Prostate gland (tissue), 2 donors: ENCODE measurements around the gene SHROOM3. TPM values are rescaled to one million over a fixed set of nuclear protein-coding genes. Genes with fewer than 3 reads are reported as not detected.

Source experiments
- DNase-seq: peaks from one replicate; pipeline ENCODE4 v3.0.0-alpha.2; 2019; ENCODE audit warnings: low spot score
- H3K27ac ChIP-seq, 2 donors: fragments of 200-600 bp; sonication (generic); 2 replicates each; pipeline ENCODE4 v1.5.1; 2017 to 2019
- H3K27me3 ChIP-seq: fragments of 200-600 bp; sonication (generic); replicated peaks from 2 replicates; pipeline ENCODE4 v1.5.1; 2019; ENCODE audit not compliant: insufficient read depth
- H3K36me3 ChIP-seq, 2 donors: fragments of 200-600 bp; sonication (generic); 1 replicate in 1 of 2; 2 replicates in 1 of 2; pipeline versions ENCODE4 v1.5.1 to v1.8.1; 2017 to 2019
- H3K4me1 ChIP-seq: fragments of 200-600 bp; sonication (generic); replicated peaks from 2 replicates; pipeline ENCODE4 v1.5.1; 2019
- H3K4me3 ChIP-seq, 2 donors: fragments of 200-600 bp; sonication (generic); 2 replicates each; pipeline ENCODE4 v1.5.1; 2017 to 2019
- H3K9me3 ChIP-seq: fragments of 200-600 bp; sonication (generic); 2 replicates; pipeline ENCODE4 v1.5.1; 2017
- CTCF ChIP-seq, 4 experiments: fragments of 200-600 bp in 2 of 4; fragments of 450-650 bp in 2 of 4; sonication (generic) in 2 of 4; IDR thresholded peaks; 1 replicate in 3 of 4; 2 replicates in 1 of 4; pipeline ENCODE4 v1.5.1; 2016 to 2019; ENCODE audit warnings: antibody characterized with exemption in 4 of 4, mild to moderate bottlenecking in 2 of 4, moderate library complexity in 2 of 4
- POLR2A ChIP-seq: fragments of 450-650 bp; IDR thresholded peaks from one replicate; pipeline ENCODE4 v1.6.1; 2016; ENCODE audit warnings: antibody characterized with exemption, mild to moderate bottlenecking
- POLR2AphosphoS5 ChIP-seq: sonication (generic); formaldehyde crosslinking; IDR thresholded peaks from one replicate; pipeline ENCODE4 v1.6.1; 2017; ENCODE audit warnings: antibody characterized with exemption
- WGBS: methylation state at CpG from one replicate; pipeline ENCODE4 v1.1.5; 2018; 5-methylcytosine and 5-hydroxymethylcytosine counted together
- intact Hi-C: fragments of 100-400 bp; cut with DNase I; formaldehyde crosslinking; loops from one replicate; pipeline ENCODE4 v1.14.2; 2022
- total RNA-seq, 2 donors: library from RNA; depleted of rRNA; stranded (reverse); fragments of >200 nt; gene quantifications; one replicate each; pipeline ENCODE4 v1.1.0, GENCODE V29; 2016

The SHROOM3 gene
- total RNA-seq, 2 donors from 2014 or later: 107 to 137 TPM

- no peak overlapping the region for H3K27ac ChIP-seq
- 32% methylated on average over 3 of the region's 3 CpGs for WGBS
- no peak for DNase-seq
- H3K36me3 ChIP-seq: no peaks in the 10 kb centered on the region
- no peaks in the 10 kb centered on the region for H3K27me3 ChIP-seq
- H3K9me3 ChIP-seq: no peaks in the 10 kb centered on the region
- intact Hi-C loops: no loop called here
- TF ChIP-seq CTCF (IDR thresholded peaks at IDR 0.05) (no peak), POLR2A (no peak), POLR2AphosphoS5 (no peak)
- no peaks in the 10 kb centered on the region for H3K4me1 ChIP-seq
- no peak overlapping the region for H3K4me3 ChIP-seq
Observed at GRCh38 chr4:76485450-76485849, 50.4 kb downstream of the SHROOM3 start.

GRCh38 chr4:76486588-76487276 is 51.7 kb downstream of the SHROOM3 start:
- Histone ChIP-seq H3K4me3 (no peak overlapping the region), H3K9me3 (no peaks in the 10 kb centered on the region), H3K27me3 (no peaks in the 10 kb centered on the region), H3K36me3 (no peaks in the 10 kb centered on the region), H3K27ac (no peak overlapping the region), H3K4me1 (no peaks in the 10 kb centered on the region)
- no peak for TF ChIP-seq CTCF (IDR thresholded peaks at IDR 0.05)
- no peak for TF ChIP-seq POLR2AphosphoS5
- TF ChIP-seq POLR2A: no peak
- no peak for DNase-seq
- intact Hi-C loops: no loop called here
- WGBS: 87% methylated on average over 3 of the region's 3 CpGs

DNA sequence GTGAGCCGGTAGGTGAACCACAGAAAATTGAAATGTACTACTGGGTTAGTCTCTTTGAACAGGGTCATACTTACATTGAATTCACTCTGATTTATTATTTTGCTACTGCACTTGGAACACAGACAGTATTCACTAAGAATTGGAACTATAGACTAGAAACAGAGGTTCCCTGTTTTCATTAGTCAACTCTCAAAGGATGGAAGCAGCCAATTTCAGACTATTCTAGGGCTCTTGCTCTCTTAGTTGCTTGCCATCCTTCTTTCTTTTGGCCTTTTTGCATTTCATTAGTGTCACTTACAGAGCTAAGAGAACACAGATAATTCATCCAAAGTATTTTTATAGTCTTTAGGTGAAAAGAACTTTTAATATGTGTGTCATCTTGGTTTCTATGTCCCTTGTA is 52.6 kb downstream of the SHROOM3 start:
- no peak overlapping the region for H3K27ac ChIP-seq
- H3K4me3 ChIP-seq: no peak overlapping the region
- intact Hi-C loops: no loop called here
- H3K27me3 ChIP-seq: no peaks in the 10 kb centered on the region
- no peak for DNase-seq
- no peaks in the 10 kb centered on the region for H3K4me1 ChIP-seq
- WGBS: 100% methylated on average over 1 of the region's 1 CpG
- no peaks in the 10 kb centered on the region for H3K9me3 ChIP-seq
- TF ChIP-seq POLR2A: no peak
- no peak for TF ChIP-seq POLR2AphosphoS5
- no peak for TF ChIP-seq CTCF (IDR thresholded peaks at IDR 0.05)
- no peaks in the 10 kb centered on the region for H3K36me3 ChIP-seq

GRCh38 chr4:76488455-76488854 is 53.4 kb downstream of the SHROOM3 start:
- TF ChIP-seq CTCF (IDR thresholded peaks at IDR 0.05) (no peak), POLR2A (no peak), POLR2AphosphoS5 (no peak)
- no peak for DNase-seq
- intact Hi-C loops: no loop called here
- 90% methylated on average over 1 of the region's 1 CpG for WGBS
- H3K4me1 ChIP-seq: no peaks in the 10 kb centered on the region
- H3K27me3 ChIP-seq: no peaks in the 10 kb centered on the region
- no peaks in the 10 kb centered on the region for H3K36me3 ChIP-seq
- no peaks in the 10 kb centered on the region for H3K9me3 ChIP-seq
- no peak overlapping the region for H3K4me3 ChIP-seq
- H3K27ac ChIP-seq: no peak overlapping the region

- no peak for DNase-seq
- Histone ChIP-seq H3K9me3 (no peaks in the 10 kb centered on the region), H3K27ac (no peak overlapping the region), H3K27me3 (no peaks in the 10 kb centered on the region), H3K4me1 (no peaks in the 10 kb centered on the region), H3K36me3 (no peaks in the 10 kb centered on the region), H3K4me3 (no peak overlapping the region)
- intact Hi-C loops: no loop called here
- TF ChIP-seq CTCF (IDR thresholded peaks at IDR 0.05): no peak
- no peak for TF ChIP-seq POLR2A
- no peak for TF ChIP-seq POLR2AphosphoS5
- WGBS: 48% methylated on average over 4 of the region's 4 CpGs
Observed at GRCh38 chr4:76488888-76489685, 54.1 kb downstream of the SHROOM3 start.
